Testis (tissue), 2 donors: ENCODE measurements around the gene RPS23.
"Not testable (repeated sequence)": the region's sequence is repeated elsewhere in the genome, so short reads cannot be mapped to it uniquely, and the experiment has no call there.

Experiments used
- POLR2A ChIP-seq: fragments of 450-650 bp; IDR thresholded peaks from one replicate; pipeline ENCODE4 v1.6.1; 2017; ENCODE audit warnings: antibody characterized with exemption, mild to moderate bottlenecking, moderate library complexity
- TF ChIP-seq, protein P1 (sequence below), 3 experiments: fragments of 450-650 bp in 2 of 3; fragments of 200-600 bp in 1 of 3; sonication (generic) in 1 of 3; IDR thresholded peaks; one replicate each; pipeline ENCODE4 v1.5.1; 2016 to 2019; ENCODE audit warnings: antibody characterized with exemption in 3 of 3, mild to moderate bottlenecking in 2 of 3, moderate library complexity in 1 of 3

DNA sequence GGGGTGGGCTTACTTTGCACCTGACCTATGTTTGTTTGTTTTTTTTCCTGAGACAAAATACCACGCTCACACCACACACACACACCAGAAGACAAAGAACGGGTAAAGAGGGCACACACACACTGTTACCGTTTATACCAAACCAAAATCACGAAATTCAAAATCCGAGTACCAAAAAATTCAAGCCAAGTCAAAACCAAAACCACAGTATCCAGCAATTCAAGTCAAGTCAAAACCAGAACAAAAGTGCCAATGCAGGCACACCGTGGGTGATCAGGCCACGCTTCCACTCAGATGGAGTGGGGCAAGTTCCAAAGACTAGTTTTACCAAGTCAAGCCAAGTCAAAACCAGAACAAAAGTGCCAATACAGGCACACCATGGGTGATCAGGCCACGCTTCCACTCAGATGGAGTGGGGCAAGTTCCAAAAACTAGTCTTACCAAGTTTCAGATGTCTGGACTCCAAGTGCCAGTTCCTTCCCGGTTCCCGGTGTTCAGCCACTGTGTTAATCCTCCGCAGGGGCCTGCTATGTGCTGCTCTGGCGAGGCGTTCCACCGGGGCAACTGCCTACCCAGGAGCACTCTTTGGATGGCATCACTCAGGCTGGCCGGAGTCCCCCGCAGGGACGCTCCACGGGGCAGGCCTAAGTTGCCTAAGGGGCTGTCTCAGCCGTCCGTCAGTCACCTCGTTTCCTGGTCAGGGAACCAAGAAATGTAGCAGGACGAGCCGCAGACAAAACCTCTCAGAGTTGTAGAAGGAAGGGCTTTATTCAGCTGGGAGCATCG, 5.4 kb downstream of the RPS23 start:
- not testable (repeated sequence) for TF ChIP-seq POLR2A
- TF ChIP-seq, protein P1, sequence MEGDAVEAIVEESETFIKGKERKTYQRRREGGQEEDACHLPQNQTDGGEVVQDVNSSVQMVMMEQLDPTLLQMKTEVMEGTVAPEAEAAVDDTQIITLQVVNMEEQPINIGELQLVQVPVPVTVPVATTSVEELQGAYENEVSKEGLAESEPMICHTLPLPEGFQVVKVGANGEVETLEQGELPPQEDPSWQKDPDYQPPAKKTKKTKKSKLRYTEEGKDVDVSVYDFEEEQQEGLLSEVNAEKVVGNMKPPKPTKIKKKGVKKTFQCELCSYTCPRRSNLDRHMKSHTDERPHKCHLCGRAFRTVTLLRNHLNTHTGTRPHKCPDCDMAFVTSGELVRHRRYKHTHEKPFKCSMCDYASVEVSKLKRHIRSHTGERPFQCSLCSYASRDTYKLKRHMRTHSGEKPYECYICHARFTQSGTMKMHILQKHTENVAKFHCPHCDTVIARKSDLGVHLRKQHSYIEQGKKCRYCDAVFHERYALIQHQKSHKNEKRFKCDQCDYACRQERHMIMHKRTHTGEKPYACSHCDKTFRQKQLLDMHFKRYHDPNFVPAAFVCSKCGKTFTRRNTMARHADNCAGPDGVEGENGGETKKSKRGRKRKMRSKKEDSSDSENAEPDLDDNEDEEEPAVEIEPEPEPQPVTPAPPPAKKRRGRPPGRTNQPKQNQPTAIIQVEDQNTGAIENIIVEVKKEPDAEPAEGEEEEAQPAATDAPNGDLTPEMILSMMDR (IDR thresholded peaks at IDR 0.05) = not testable (repeated sequence)
